ENCODE measurements around the gene ANKMY1. TPM values are rescaled to one million over a fixed set of nuclear protein-coding genes. Genes with fewer than 3 reads are reported as not detected.
A peak's percentile ranks its signal among the peaks of the same experiment; 100 is the strongest.

ANKMY1 gene
- total RNA-seq, 1 donor from 2014 or later = 5.9 TPM

GRCh38 chr2:240460781-240461431, 96.9 kb downstream of the ANKMY1 start:
- DNase-seq (ENCODE audit: missing footprints) (peak; percentile 37), ATAC-seq (no peak)
- intact Hi-C loops (cut with DNase I) = no loop called here

- intact Hi-C loops (cut with DNase I) = no loop called here
Observed at GRCh38 chr2:240460253-240460711, 97.5 kb downstream of the ANKMY1 start.

GRCh38 chr2:240459401-240460252, 98.2 kb downstream of the ANKMY1 start:
- ATAC-seq = no peak
- peak; percentile 50 for DNase-seq (ENCODE audit: missing footprints)
- intact Hi-C loops (cut with DNase I) = no loop called here

More at GRCh38 chr2:240460253-240460711, 97.5 kb downstream of the ANKMY1 start:
- no peak for DNase-seq (ENCODE audit: missing footprints)
- ATAC-seq = no peak

- ATAC-seq (no peak), DNase-seq (ENCODE audit: missing footprints) (peak; percentile 52)
- intact Hi-C loops (cut with DNase I) = no loop called here
Observed at GRCh38 chr2:240458900-240459391, 98.8 kb downstream of the ANKMY1 start.

- ATAC-seq = no peak
- peak; percentile 50 for DNase-seq (ENCODE audit: missing footprints)
- intact Hi-C loops (cut with DNase I) = no loop called here
Observed at GRCh38 chr2:240458044-240458899, 99.5 kb downstream of the ANKMY1 start.

- ATAC-seq = no peak
- intact Hi-C loops (cut with DNase I) = no loop called here
- peak; percentile 64 for DNase-seq (ENCODE audit: missing footprints)
Observed at GRCh38 chr2:240457223-240458043, 100.4 kb downstream of the ANKMY1 start.

- intact Hi-C loops (cut with DNase I) = no loop called here
- peak; percentile 46 for DNase-seq (ENCODE audit: missing footprints)
- ATAC-seq = no peak
Observed at GRCh38 chr2:240456447-240457222, 101.2 kb downstream of the ANKMY1 start.

GRCh38 chr2:240455647-240456446, 101.9 kb downstream of the ANKMY1 start:
- ATAC-seq = no peak
- peak; percentile 62 for DNase-seq (ENCODE audit: missing footprints)
- intact Hi-C loops (cut with DNase I) = no loop called here

GRCh38 chr2:240455272-240455646, 102.5 kb downstream of the ANKMY1 start:
- intact Hi-C loops (cut with DNase I) = no loop called here
- ATAC-seq (no peak), DNase-seq (ENCODE audit: missing footprints) (peak; percentile 26)

GRCh38 chr2:240454106-240454901, 103.5 kb downstream of the ANKMY1 start:
- ATAC-seq (no peak), DNase-seq (ENCODE audit: missing footprints) (peak; percentile 63)
- intact Hi-C loops (cut with DNase I) = no loop called here

- ATAC-seq (no peak), DNase-seq (ENCODE audit: missing footprints) (peak; percentile 16)
- intact Hi-C loops (cut with DNase I) = no loop called here
Observed at GRCh38 chr2:240453461-240454105, 104.2 kb downstream of the ANKMY1 start.

GRCh38 chr2:240452462-240453256, 105.1 kb downstream of the ANKMY1 start:
- intact Hi-C loops (cut with DNase I) = no loop called here
- ATAC-seq (peak; percentile 75), DNase-seq (ENCODE audit: missing footprints) (peak; percentile 73)

GRCh38 chr2:240451791-240452461, 105.9 kb downstream of the ANKMY1 start:
- ATAC-seq = peak; percentile 1
- intact Hi-C loops (cut with DNase I) = no loop called here

GRCh38 chr2:240451108-240451611, 106.6 kb downstream of the ANKMY1 start:
- peak; percentile 33 for ATAC-seq
- intact Hi-C loops (cut with DNase I) = no loop called here

More at GRCh38 chr2:240451791-240452461, 105.9 kb downstream of the ANKMY1 start:
- peak; percentile 69 for DNase-seq (ENCODE audit: missing footprints)

More at GRCh38 chr2:240451108-240451611, 106.6 kb downstream of the ANKMY1 start:
- DNase-seq (ENCODE audit: missing footprints) = peak; percentile 68
